Endodermal cell (in vitro differentiated cells): ENCODE data around the gene ASCL2. TPM values are rescaled to one million over a fixed set of nuclear protein-coding genes. Genes with fewer than 3 reads are reported as not detected.

Experiments
- DNase-seq: peaks from one replicate; pipeline ENCODE4 v3.0.0-alpha.2; 2017
- H3K27ac ChIP-seq: 2 replicates; pipeline ENCODE4 v1.5.1; 2013; ENCODE audit warnings: mild to moderate bottlenecking, low read depth, low read length, moderate library complexity
- H3K27me3 ChIP-seq: 2 replicates; pipeline ENCODE4 v1.6.1; 2013; ENCODE audit warnings: mild to moderate bottlenecking, low read length, moderate library complexity; ENCODE audit not compliant: insufficient read depth, control insufficient read depth, poor library complexity, severe bottlenecking
- H3K36me3 ChIP-seq: 2 replicates; pipeline ENCODE4 v1.7.0; 2013; ENCODE audit warnings: mild to moderate bottlenecking, low read length, moderate library complexity; ENCODE audit not compliant: control insufficient read depth, insufficient read depth
- H3K4me1 ChIP-seq: one replicate; pipeline ENCODE4 v1.7.0; 2013; ENCODE audit warnings: low read length; ENCODE audit not compliant: control insufficient read depth, insufficient read depth
- H3K4me3 ChIP-seq: 2 replicates; pipeline ENCODE4 v1.5.1; 2013; ENCODE audit warnings: mild to moderate bottlenecking, low read length, moderate library complexity
- H3K9ac ChIP-seq: 2 replicates; pipeline ENCODE4 v1.6.1; 2013; ENCODE audit warnings: mild to moderate bottlenecking, low read length, moderate library complexity; ENCODE audit not compliant: poor library complexity, severe bottlenecking; ENCODE audit errors: extremely low read depth
- H3K9me3 ChIP-seq: 2 replicates; pipeline ENCODE4 v1.6.1; 2013; ENCODE audit warnings: mild to moderate bottlenecking, low read length, moderate library complexity; ENCODE audit not compliant: control insufficient read depth
- H3K27ac Mint-ChIP-seq: 2 replicates; pipeline ENCODE4 v1.8.0; 2020; ENCODE audit warnings: mixed read lengths
- H3K27me3 Mint-ChIP-seq: 2 replicates; pipeline ENCODE4 v1.8.0; 2021; ENCODE audit warnings: mild to moderate bottlenecking, mixed read lengths; ENCODE audit not compliant: insufficient read depth
- H3K36me3 Mint-ChIP-seq: 2 replicates; pipeline ENCODE4 v1.8.0; 2020; ENCODE audit warnings: low read depth, mixed read lengths
- H3K4me1 Mint-ChIP-seq: 2 replicates; pipeline ENCODE4 v1.8.0; 2020; ENCODE audit warnings: mixed read lengths
- H3K4me3 Mint-ChIP-seq: 2 replicates; pipeline ENCODE4 v1.8.0; 2020; ENCODE audit warnings: mild to moderate bottlenecking, moderate library complexity, mixed read lengths
- H3K9me3 Mint-ChIP-seq: 2 replicates; pipeline ENCODE4 v1.8.0; 2020; ENCODE audit warnings: mild to moderate bottlenecking, mixed read lengths
- WGBS, 2 experiments: methylation state at CpG; one replicate each; pipeline versions ENCODE4 v1.1.5 to v1.1.7; 2013; ENCODE audit warnings: missing lambda C conversion rate in 2 of 2, mixed read lengths in 1 of 2; ENCODE audit not compliant: insufficient coverage in 1 of 2, insufficient read length in 1 of 2; 5-methylcytosine and 5-hydroxymethylcytosine counted together
- total RNA-seq, 2 donors: library from RNA; stranded (reverse); fragmentation: NEBNext Ultra II Directional in 1 of 2; extraction: Animal tissue kit (Norgen Biotek cat#: 25700) in 1 of 2; gene quantifications; 2 replicates in 1 of 2; 3 replicates in 1 of 2; pipeline ENCODE4 v1.2.1, GENCODE V29; 2021
- TF ChIP-seq, protein P1 (sequence below): fragments of 200-600 bp; sonication (generic); conservative IDR thresholded peaks from 2 replicates; pipeline ENCODE4 v1.5.0; 2021; ENCODE audit warnings: antibody characterized with exemption, mild to moderate bottlenecking

The ASCL2 gene
- total RNA-seq, 2 donors from 2014 or later = not detected

DNA sequence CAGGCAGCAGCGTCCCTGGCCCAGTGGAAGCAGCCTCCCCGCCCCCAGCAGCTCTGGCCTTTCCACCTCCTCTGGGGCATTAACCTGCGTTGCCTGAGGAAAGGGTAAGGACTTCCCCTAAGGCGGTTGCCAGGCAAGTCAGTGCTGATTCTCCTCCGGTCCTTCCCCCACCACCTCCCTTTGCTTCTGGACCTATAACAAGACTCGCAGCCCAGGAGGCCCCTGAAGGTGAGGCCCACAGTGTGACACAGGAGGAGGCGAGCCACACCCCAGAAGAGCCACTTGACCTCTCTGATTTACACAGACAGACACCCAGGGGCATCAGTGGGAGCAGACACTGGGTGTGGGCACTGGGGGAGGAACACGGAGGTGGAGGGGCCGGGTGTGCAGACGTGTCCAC, 35.4 kb downstream of the ASCL2 start:
- no peak overlapping the region for H3K4me3 Mint-ChIP-seq
- TF ChIP-seq, protein P1, sequence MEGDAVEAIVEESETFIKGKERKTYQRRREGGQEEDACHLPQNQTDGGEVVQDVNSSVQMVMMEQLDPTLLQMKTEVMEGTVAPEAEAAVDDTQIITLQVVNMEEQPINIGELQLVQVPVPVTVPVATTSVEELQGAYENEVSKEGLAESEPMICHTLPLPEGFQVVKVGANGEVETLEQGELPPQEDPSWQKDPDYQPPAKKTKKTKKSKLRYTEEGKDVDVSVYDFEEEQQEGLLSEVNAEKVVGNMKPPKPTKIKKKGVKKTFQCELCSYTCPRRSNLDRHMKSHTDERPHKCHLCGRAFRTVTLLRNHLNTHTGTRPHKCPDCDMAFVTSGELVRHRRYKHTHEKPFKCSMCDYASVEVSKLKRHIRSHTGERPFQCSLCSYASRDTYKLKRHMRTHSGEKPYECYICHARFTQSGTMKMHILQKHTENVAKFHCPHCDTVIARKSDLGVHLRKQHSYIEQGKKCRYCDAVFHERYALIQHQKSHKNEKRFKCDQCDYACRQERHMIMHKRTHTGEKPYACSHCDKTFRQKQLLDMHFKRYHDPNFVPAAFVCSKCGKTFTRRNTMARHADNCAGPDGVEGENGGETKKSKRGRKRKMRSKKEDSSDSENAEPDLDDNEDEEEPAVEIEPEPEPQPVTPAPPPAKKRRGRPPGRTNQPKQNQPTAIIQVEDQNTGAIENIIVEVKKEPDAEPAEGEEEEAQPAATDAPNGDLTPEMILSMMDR = no peak
- peaks cover 5% of the 10 kb centered on the region for H3K4me1 Mint-ChIP-seq
- Histone ChIP-seq H3K9ac (no peak overlapping the region), H3K4me1 (no peaks in the 10 kb centered on the region), H3K27me3 (no peaks in the 10 kb centered on the region), H3K27ac (peak overlapping the region; percentile 24), H3K36me3 (no peaks in the 10 kb centered on the region), H3K4me3 (no peak overlapping the region), H3K9me3 (peaks cover 7% of the 10 kb centered on the region)
- H3K27me3 Mint-ChIP-seq = peaks cover 25% of the 10 kb centered on the region
- peak; percentile 76 for DNase-seq
- no peaks in the 10 kb centered on the region for H3K36me3 Mint-ChIP-seq
- WGBS, 2 experiments = 69 to 74% methylated on average over 3 to 10 of the region's 10 CpGs
- no peak overlapping the region for H3K27ac Mint-ChIP-seq
- peaks cover 8% of the 10 kb centered on the region for H3K9me3 Mint-ChIP-seq

DNA sequence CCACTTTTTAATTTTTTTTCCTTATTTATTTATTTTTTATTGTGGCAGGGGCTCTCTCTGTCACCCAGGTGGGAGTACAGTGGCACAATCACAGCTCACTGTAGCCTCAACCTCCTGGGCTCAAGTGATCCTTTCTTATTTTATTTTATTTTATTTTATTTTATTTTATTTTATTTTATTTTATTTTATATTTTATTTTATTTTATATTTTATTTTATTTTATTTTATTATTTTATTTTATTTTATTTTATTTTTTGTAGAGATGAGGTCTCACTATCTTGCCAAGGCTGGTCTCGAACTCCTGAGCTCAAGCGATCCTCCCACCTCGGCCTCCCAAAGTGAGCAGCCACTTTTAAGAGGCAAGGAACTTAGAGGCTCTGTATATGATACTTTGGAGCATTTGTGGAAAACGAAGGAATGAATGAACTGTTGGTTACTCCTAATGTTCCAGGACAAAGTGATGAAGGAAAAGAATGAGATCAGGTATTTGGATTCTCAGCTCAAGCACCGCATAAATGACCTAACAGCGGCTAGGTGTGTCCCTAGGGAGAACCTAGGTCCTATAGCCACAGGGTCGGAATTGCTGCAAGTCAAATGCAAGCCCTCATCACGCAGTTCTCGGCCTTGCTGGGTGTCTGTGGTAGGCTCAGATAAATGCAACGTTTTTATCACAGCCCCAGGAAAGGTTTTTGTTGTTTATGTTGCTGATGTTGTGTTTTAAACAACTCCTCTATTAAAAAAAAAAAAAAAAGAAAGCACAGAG, 36.5 kb downstream of the ASCL2 start:
- no peak overlapping the region for H3K27ac Mint-ChIP-seq
- peaks cover 5% of the 10 kb centered on the region for H3K4me1 Mint-ChIP-seq
- H3K9me3 ChIP-seq = peaks cover 12% of the 10 kb centered on the region
- 92 to 94% methylated on average over 5 to 9 of the region's 10 CpGs for WGBS, 2 experiments
- H3K27ac ChIP-seq = no peak overlapping the region
- H3K9me3 Mint-ChIP-seq = peaks cover 16% of the 10 kb centered on the region
- no peaks in the 10 kb centered on the region for H3K36me3 ChIP-seq
- no peaks in the 10 kb centered on the region for H3K27me3 ChIP-seq
- no peak overlapping the region for H3K4me3 Mint-ChIP-seq
- H3K36me3 Mint-ChIP-seq = no peaks in the 10 kb centered on the region
- no peak for DNase-seq
- H3K4me1 ChIP-seq = no peaks in the 10 kb centered on the region
- H3K27me3 Mint-ChIP-seq = peaks cover 28% of the 10 kb centered on the region
- H3K9ac ChIP-seq = no peak overlapping the region
- no peak overlapping the region for H3K4me3 ChIP-seq
- TF ChIP-seq, protein P1 = no peak

DNA sequence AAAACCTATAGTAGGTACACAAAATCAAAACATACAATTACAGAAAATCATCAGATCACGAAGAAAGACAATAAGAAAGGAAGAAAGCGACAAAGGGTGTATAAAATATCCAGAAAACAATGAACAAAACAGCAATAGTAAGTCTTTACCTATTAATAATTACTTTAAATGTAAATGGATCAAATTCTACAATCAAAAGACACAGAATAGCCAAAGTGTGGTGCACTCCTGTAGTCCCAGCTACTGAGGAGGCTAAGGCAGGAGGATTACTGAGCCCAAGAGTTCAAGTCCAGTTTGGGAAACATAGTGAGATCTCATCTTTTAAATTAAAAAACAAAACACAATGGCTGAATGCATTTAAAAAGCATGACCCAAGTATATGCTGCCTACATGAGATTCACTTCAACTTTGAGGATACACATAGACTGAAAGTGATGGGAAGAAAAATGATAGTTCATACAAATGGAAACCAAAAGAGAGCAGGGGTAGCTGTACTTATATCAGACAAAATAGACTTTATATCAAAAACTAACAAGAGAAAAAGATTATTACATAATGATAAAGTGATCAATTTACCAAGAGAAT, 40.6 kb downstream of the ASCL2 start:
- Mint-ChIP-seq H3K4me3 (no peak overlapping the region), H3K36me3 (no peaks in the 10 kb centered on the region), H3K27me3 (peaks cover 30% of the 10 kb centered on the region), H3K9me3 (peaks cover 21% of the 10 kb centered on the region), H3K4me1 (no peaks in the 10 kb centered on the region), H3K27ac (no peak overlapping the region)
- peaks cover 12% of the 10 kb centered on the region for H3K9me3 ChIP-seq
- H3K27me3 ChIP-seq = no peaks in the 10 kb centered on the region
- 100% methylated on average over 1 of the region's 2 CpGs; no CpG with 5 or more reads in 1 of the 2 experiments for WGBS, 2 experiments
- TF ChIP-seq, protein P1 = no peak
- no peak overlapping the region for H3K9ac ChIP-seq
- no peaks in the 10 kb centered on the region for H3K36me3 ChIP-seq
- no peak overlapping the region for H3K4me3 ChIP-seq
- no peaks in the 10 kb centered on the region for H3K4me1 ChIP-seq
- DNase-seq = no peak
- H3K27ac ChIP-seq = no peak overlapping the region
